ENCODE measurements around the gene RNPEPL1.

DNA sequence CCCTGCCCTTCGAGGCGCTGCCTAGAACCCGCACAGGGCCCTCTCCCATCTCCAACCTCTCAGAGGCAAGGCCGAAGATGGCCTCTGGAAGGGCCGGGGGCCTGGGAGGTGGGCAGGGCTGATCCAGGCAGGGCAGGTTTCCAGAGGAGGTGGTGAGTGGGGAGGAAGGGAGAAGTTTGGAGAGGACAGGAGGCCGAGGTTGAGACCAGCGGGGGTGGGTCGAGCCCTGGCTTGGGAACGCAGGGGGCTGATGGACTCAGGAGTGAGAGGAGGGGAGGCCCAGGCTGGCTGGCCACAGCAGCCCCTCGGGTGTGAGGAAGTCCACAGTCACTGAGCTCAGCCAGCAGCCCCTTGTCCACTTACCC, 28.8 kb downstream of the RNPEPL1 start:
- TF ChIP-seq CTCF (IDR thresholded peaks at IDR 0.05) (no peak), SIN3A (IDR thresholded peaks at IDR 0.05; ENCODE audit: borderline replicate concordance, insufficient read depth, low read depth, low read length) (no peak), POLR2AphosphoS5 (IDR thresholded peaks at IDR 0.05; ENCODE audit: low read depth, low read length) (no peak)
